Nephron progenitor cell (in vitro differentiated cells): ENCODE measurements around the gene DDX47.
"Not testable (repeated sequence)": the region's sequence is repeated elsewhere in the genome, so short reads cannot be mapped to it uniquely, and the experiment has no call there.

Experiments used
- DNase-seq: peaks from one replicate; pipeline ENCODE4 v3.0.0; 2021
- H3K27ac Mint-ChIP-seq: 2 replicates; pipeline ENCODE4 v1.8.0; 2021; ENCODE audit warnings: mild to moderate bottlenecking, moderate library complexity, mixed read lengths
- H3K27me3 Mint-ChIP-seq: 2 replicates; pipeline ENCODE4 v1.8.0; 2021; ENCODE audit warnings: mild to moderate bottlenecking, low read depth, mixed read lengths; ENCODE audit not compliant: poor library complexity
- H3K36me3 Mint-ChIP-seq: 2 replicates; pipeline ENCODE4 v1.8.0; 2021; ENCODE audit warnings: low read depth, mixed read lengths
- H3K4me1 Mint-ChIP-seq: 2 replicates; pipeline ENCODE4 v1.8.0; 2021; ENCODE audit warnings: mixed read lengths
- H3K4me3 Mint-ChIP-seq: 2 replicates; pipeline ENCODE4 v1.8.0; 2021; ENCODE audit warnings: mild to moderate bottlenecking, moderate library complexity, mixed read lengths
- H3K9me3 Mint-ChIP-seq: 2 replicates; pipeline ENCODE4 v1.8.0; 2021; ENCODE audit warnings: mild to moderate bottlenecking, moderate library complexity, mixed read lengths
- CTCF ChIP-seq: fragments of 200-600 bp; sonication (generic); IDR thresholded peaks from 2 replicates; pipeline ENCODE4 v1.5.0; 2021; ENCODE audit warnings: antibody characterized with exemption

DDX47 gene

GRCh38 chr12:12806784-12807516, 6.2 kb upstream of the DDX47 start:
- peaks cover 64% of the 10 kb centered on the region for H3K4me1 Mint-ChIP-seq
- no peak for TF ChIP-seq CTCF
- no peaks in the 10 kb centered on the region for H3K36me3 Mint-ChIP-seq
- H3K4me3 Mint-ChIP-seq: no peak overlapping the region
- H3K9me3 Mint-ChIP-seq: no peaks in the 10 kb centered on the region
- DNase-seq: no peak
- H3K27me3 Mint-ChIP-seq: peaks cover 6% of the 10 kb centered on the region
- no peak overlapping the region for H3K27ac Mint-ChIP-seq

GRCh38 chr12:12807517-12807903, 5.6 kb upstream of the DDX47 start:
- not testable (repeated sequence) for H3K27me3 Mint-ChIP-seq, H3K36me3 Mint-ChIP-seq, H3K27ac Mint-ChIP-seq, H3K9me3 Mint-ChIP-seq, DNase-seq, H3K4me3 Mint-ChIP-seq
- peaks cover 58% of the 10 kb centered on the region for H3K4me1 Mint-ChIP-seq

GRCh38 chr12:12807970-12808702, 5.0 kb upstream of the DDX47 start:
- TF ChIP-seq CTCF: no peak
- peaks cover 63% of the 10 kb centered on the region for H3K4me1 Mint-ChIP-seq
- H3K36me3 Mint-ChIP-seq: no peaks in the 10 kb centered on the region
- H3K27me3 Mint-ChIP-seq: peaks cover 9% of the 10 kb centered on the region
- peak overlapping the region; percentile 37 for H3K4me3 Mint-ChIP-seq
- H3K27ac Mint-ChIP-seq: peak overlapping the region; percentile 89
- DNase-seq: peak; percentile 17
- no peaks in the 10 kb centered on the region for H3K9me3 Mint-ChIP-seq

- peaks cover 13% of the 10 kb centered on the region for H3K36me3 Mint-ChIP-seq
- no peak for DNase-seq
- TF ChIP-seq CTCF: no peak
Measured at GRCh38 chr12:12810553-12811021, 2.6 kb upstream of the DDX47 start.

GRCh38 chr12:12811343-12811742, 1.8 kb upstream of the DDX47 start:
- Mint-ChIP-seq H3K27me3 (peaks cover 4% of the 10 kb centered on the region), H3K9me3 (no peaks in the 10 kb centered on the region), H3K4me1 (peaks cover 77% of the 10 kb centered on the region), H3K27ac (no peak overlapping the region), H3K4me3 (no peak overlapping the region), H3K36me3 (peaks cover 20% of the 10 kb centered on the region)
- no peak for TF ChIP-seq CTCF
- no peak for DNase-seq

More at GRCh38 chr12:12810553-12811021, 2.6 kb upstream of the DDX47 start:
- H3K27ac Mint-ChIP-seq: no peak overlapping the region
- H3K27me3 Mint-ChIP-seq: peaks cover 4% of the 10 kb centered on the region
- H3K4me1 Mint-ChIP-seq: peaks cover 75% of the 10 kb centered on the region
- no peak overlapping the region for H3K4me3 Mint-ChIP-seq
- no peaks in the 10 kb centered on the region for H3K9me3 Mint-ChIP-seq

- H3K27ac Mint-ChIP-seq: no peak overlapping the region
- no peak overlapping the region for H3K4me3 Mint-ChIP-seq
- peaks cover 4% of the 10 kb centered on the region for H3K27me3 Mint-ChIP-seq
- H3K9me3 Mint-ChIP-seq: no peaks in the 10 kb centered on the region
- TF ChIP-seq CTCF: no peak
- DNase-seq: no peak
- peaks cover 29% of the 10 kb centered on the region for H3K36me3 Mint-ChIP-seq
- peaks cover 75% of the 10 kb centered on the region for H3K4me1 Mint-ChIP-seq
Measured at GRCh38 chr12:12812174-12812573, 972 bp upstream of the DDX47 start.
